ENCODE results near the gene LDLRAD4. TPM values are rescaled to one million over a fixed set of nuclear protein-coding genes. Genes with fewer than 3 reads are reported as not detected.
A peak's percentile ranks its signal among the peaks of the same experiment; 100 is the strongest.

LDLRAD4 gene
- total and polyA plus RNA-seq, 5 donors from 2014 or later = 42.4 to 207 (median 49.8) TPM

DNA sequence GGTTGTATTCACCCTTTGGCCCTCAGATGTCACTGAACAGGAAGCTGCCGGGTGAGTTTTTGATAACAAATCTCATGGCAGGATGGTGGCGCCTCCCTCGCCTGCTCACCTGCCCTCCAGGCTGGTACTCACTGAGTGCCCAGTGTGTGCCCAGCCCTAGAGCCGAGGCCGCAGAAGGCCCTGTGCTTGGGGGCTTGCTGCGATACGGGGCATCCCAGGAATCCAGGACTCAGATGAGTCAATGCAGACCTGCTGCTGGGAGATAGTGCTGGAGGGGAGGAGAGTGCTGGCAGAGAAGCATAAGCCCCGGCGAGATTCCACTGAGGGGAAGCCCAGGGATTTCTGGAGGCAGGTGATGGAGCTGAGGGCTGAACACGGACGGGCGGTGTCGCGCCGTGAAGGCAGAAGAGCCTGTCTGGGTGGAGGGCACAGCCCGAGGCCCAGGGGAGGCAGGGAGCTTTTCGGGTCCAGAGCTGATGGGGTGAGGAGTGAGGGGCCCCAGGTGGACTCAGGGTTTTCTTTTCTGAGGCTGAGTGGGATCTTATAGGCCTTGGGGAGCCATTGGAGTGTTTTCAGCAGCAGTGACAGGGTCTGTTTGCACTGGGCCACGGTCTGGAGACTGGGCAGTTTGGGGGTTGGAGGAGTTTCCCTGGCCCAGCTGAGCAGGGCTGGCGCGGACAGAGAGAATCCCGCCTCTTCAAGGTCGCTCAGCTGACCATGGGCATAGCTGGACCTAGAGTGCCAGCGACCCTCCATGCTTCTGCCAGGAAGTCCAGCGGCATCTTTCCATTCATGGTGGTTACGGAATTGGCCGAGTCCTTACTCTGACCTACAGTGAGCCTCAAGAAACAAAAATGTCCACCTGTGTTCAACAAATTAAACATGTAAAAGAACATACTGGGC is 35.5 kb downstream of the LDLRAD4 start:
- DNase-seq (no peak), ATAC-seq (ENCODE audit: low read depth in 2 of 2) (no peak)
- no peak overlapping the region for H3K27ac ChIP-seq (ENCODE audit: insufficient read depth, low read length, poor library complexity, severe bottlenecking)
- H3K4me1 Mint-ChIP-seq = peaks cover 0 to 8% (median 3%) of the 10 kb centered on the region in 4 donors
- H3K36me3 ChIP-seq (ENCODE audit: control insufficient read depth, insufficient read depth, low read length) = no peaks in the 10 kb centered on the region
- H3K36me3 Mint-ChIP-seq = peaks cover 10% of the 10 kb centered on the region
- H3K4me3 ChIP-seq (ENCODE audit: low read depth, low read length) = no peak overlapping the region
- no peaks in the 10 kb centered on the region for H3K27me3 Mint-ChIP-seq
- H3K27me3 ChIP-seq (ENCODE audit: control insufficient read depth, insufficient read depth, low read length) = no peaks in the 10 kb centered on the region
- peak overlapping the region in 1 of 3 donors; percentile 33 for H3K27ac Mint-ChIP-seq
- H3K9me3 ChIP-seq (ENCODE audit: control insufficient read depth in 2 of 2, low read length in 2 of 2) = no peaks in the 10 kb centered on the region
- H3K9me3 Mint-ChIP-seq = peaks cover 0 to 4% (median 0%) of the 10 kb centered on the region in 7 donors
- H3K4me1 ChIP-seq (ENCODE audit: control insufficient read depth, insufficient read depth, low read length, poor library complexity, severe bottlenecking) = no peaks in the 10 kb centered on the region
- no peak overlapping the region for H3K4me3 Mint-ChIP-seq

DNA sequence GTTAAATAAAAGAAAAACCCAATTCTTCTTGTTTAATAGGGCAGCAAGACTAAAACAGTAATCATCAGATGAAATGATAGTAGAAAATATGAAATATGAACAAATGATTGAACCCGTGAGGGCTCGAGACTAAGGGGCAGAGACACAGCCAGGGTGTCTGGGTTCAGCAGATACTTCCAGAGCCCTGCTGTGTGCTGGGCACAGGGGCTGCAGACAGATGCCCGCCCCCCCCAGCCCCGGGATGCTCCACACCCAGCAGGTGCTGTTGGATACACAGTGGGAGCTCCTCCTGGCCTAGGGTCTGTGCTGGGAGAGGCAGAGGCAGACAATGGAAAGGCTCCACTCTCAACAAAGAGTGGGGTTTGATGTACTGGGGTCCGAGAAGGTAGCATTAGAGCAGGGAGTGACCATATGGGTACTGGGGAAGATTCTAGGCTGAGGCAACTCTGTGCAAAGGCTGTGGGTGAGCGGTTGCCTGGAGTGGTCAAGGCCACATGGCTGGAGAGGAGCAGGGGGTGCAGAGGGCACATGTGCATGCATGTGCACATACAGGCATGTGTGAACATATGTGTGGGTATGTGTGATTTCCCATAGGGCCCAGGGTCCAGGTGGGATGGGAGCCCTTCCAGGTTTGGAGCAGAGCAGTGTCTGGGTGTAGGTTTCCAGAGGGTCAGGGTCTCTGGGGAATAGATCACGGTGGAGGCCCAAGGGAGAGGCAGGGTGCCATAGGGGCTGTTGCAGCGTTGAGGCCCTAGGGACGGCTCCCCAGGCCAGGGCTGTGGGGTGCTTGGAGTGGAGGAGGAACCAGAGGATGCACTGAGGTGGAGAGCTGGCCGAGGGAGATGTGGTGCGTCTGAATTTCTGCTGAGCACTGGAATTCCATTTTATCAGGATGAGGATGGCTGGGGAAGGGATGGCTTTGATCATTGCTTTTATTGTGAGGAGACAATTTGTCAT is 36.7 kb downstream of the LDLRAD4 start:
- H3K27ac ChIP-seq (ENCODE audit: insufficient read depth, low read length, poor library complexity, severe bottlenecking) = no peak overlapping the region
- Mint-ChIP-seq H3K4me1 (peaks cover 3 to 18% (median 5%) of the 10 kb centered on the region in 4 donors), H3K27ac (peak overlapping the region in 1 of 3 donors; percentile 56), H3K9me3 (no peaks in the 10 kb centered on the region), H3K27me3 (no peaks in the 10 kb centered on the region), H3K4me3 (no peak overlapping the region), H3K36me3 (peaks cover 6% of the 10 kb centered on the region)
- ATAC-seq (ENCODE audit: low read depth in 2 of 2) (no peak), DNase-seq (no peak)
- no peaks in the 10 kb centered on the region for H3K36me3 ChIP-seq (ENCODE audit: control insufficient read depth, insufficient read depth, low read length)
- peaks cover 3% of the 10 kb centered on the region for H3K4me1 ChIP-seq (ENCODE audit: control insufficient read depth, insufficient read depth, low read length, poor library complexity, severe bottlenecking)
- H3K27me3 ChIP-seq (ENCODE audit: control insufficient read depth, insufficient read depth, low read length) = no peaks in the 10 kb centered on the region
- H3K4me3 ChIP-seq (ENCODE audit: low read depth, low read length) = no peak overlapping the region
- H3K9me3 ChIP-seq (ENCODE audit: control insufficient read depth in 2 of 2, low read length in 2 of 2) = no peaks in the 10 kb centered on the region

DNA sequence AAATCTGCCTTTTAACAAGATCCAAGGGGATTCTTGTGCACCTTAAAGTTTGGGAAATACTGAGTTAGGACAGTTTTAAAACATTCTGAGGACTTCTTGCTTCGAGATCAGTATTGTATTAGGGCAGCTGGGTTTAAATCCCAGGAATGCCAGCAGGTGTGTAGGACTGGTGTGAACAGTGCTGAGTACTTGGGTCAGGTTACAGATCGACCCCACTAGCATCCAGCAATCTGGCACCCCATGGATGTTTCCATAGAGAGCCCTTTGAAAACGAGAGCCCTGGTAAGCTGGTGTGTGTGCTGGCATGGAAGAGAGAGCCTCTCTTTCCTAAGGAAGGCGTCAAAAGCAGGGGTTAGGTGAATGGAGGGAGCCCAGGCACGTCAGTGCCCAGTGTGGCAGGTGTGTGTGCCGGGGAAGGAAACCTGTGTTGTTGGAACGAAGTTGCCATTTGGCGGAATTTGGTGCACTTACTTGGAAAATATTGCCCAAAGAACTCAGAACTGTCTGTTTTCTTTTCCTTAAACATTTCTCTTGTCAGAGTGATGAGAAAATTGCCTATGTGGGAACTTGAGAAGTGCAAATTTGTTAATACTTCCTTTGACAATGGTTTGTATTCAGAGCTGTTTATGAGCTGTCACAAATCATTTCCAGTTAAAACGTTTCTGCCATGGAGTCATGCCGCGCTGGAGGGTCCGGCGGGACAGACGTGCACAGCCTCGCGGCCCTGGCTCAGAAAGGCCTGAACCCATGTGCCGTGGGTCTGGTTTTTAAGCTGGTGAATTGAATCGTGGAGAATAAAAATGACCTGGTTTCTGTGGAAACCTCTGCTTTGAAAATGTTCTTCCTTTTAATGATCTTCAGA is 38.1 kb downstream of the LDLRAD4 start:
- peak overlapping the region in 1 of 3 donors; percentile 74 for H3K27ac Mint-ChIP-seq
- H3K27me3 Mint-ChIP-seq = no peaks in the 10 kb centered on the region
- H3K36me3 Mint-ChIP-seq = peaks cover 6% of the 10 kb centered on the region
- Histone ChIP-seq H3K27ac (ENCODE audit: insufficient read depth, low read length, poor library complexity, severe bottlenecking) (no peak overlapping the region), H3K4me1 (ENCODE audit: control insufficient read depth, insufficient read depth, low read length, poor library complexity, severe bottlenecking) (peaks cover 16% of the 10 kb centered on the region), H3K36me3 (ENCODE audit: control insufficient read depth, insufficient read depth, low read length) (no peaks in the 10 kb centered on the region), H3K27me3 (ENCODE audit: control insufficient read depth, insufficient read depth, low read length) (no peaks in the 10 kb centered on the region), H3K4me3 (ENCODE audit: low read depth, low read length) (no peak overlapping the region), H3K9me3 (ENCODE audit: control insufficient read depth in 2 of 2, low read length in 2 of 2) (no peaks in the 10 kb centered on the region)
- no peak for ATAC-seq (ENCODE audit: low read depth in 2 of 2)
- H3K4me3 Mint-ChIP-seq = no peak overlapping the region
- peaks cover 0 to 32% (median 18%) of the 10 kb centered on the region in 4 donors for H3K4me1 Mint-ChIP-seq
- no peak for DNase-seq
- no peaks in the 10 kb centered on the region for H3K9me3 Mint-ChIP-seq

DNA sequence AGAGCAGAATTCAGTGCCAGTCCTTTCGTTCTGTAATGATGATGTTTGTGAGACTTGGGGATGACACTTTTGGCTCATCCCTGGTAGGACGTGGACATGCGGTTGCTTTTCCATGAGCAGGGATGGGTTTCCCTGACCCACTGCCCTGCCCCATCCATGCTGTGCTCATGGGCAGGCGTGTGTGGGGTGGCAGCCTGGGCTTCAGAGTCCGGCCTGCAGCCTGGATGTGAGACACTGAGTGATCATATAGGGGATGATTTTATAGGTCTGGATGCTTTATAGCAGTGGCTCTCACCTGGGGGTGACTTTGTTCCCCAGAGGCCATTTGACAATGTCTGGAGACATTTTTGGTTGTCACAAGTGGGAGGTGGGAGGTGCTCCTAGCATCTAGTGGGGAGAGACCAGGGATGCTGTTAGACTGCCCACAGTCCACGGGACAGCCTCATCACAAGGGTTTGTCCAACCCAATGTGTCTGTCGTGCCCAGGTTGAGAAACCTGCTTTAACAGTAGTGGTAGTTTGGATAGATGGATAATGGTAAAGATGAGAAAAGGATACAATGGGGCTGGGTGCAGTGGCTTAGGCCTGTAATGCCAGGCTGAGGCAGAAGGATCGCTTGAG is 38.9 kb downstream of the LDLRAD4 start:
- H3K27me3 ChIP-seq (ENCODE audit: control insufficient read depth, insufficient read depth, low read length) = no peaks in the 10 kb centered on the region
- ATAC-seq (ENCODE audit: low read depth in 2 of 2) (no peak), DNase-seq (no peak)
- H3K36me3 ChIP-seq (ENCODE audit: control insufficient read depth, insufficient read depth, low read length) = no peaks in the 10 kb centered on the region
- H3K27ac Mint-ChIP-seq = peak overlapping the region in 1 of 3 donors; percentile 71
- no peak overlapping the region for H3K4me3 ChIP-seq (ENCODE audit: low read depth, low read length)
- H3K27ac ChIP-seq (ENCODE audit: insufficient read depth, low read length, poor library complexity, severe bottlenecking) = no peak overlapping the region
- H3K9me3 Mint-ChIP-seq = no peaks in the 10 kb centered on the region
- H3K4me1 ChIP-seq (ENCODE audit: control insufficient read depth, insufficient read depth, low read length, poor library complexity, severe bottlenecking) = peaks cover 20% of the 10 kb centered on the region
- H3K27me3 Mint-ChIP-seq = no peaks in the 10 kb centered on the region
- H3K4me3 Mint-ChIP-seq = no peak overlapping the region
- H3K36me3 Mint-ChIP-seq = peaks cover 6% of the 10 kb centered on the region
- peaks cover 0 to 35% (median 20%) of the 10 kb centered on the region in 4 donors for H3K4me1 Mint-ChIP-seq
- no peaks in the 10 kb centered on the region for H3K9me3 ChIP-seq (ENCODE audit: control insufficient read depth in 2 of 2, low read length in 2 of 2)

DNA sequence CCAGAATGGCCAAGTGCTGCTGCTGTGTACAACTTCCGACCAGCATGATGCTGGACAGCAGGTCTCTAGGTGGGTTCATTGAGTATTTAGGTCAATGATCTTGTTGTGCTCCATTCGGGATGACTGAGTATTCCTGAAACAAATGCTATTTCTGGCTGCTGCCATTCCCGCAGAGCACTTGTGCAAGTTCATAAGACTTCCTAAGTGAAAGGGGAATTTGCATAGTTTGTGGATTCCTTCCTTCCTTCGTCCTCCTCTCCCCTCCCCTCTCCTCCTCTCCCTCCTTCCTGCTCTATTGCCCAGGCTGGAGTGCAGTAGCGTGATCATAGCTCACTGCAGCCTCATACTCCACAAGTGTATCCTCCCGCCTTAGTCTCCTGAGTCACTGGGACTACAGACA is 40.4 kb downstream of the LDLRAD4 start:
- no peak overlapping the region for H3K27ac ChIP-seq (ENCODE audit: insufficient read depth, low read length, poor library complexity, severe bottlenecking)
- H3K4me3 ChIP-seq (ENCODE audit: low read depth, low read length) = no peak overlapping the region
- no peaks in the 10 kb centered on the region for H3K27me3 ChIP-seq (ENCODE audit: control insufficient read depth, insufficient read depth, low read length)
- no peaks in the 10 kb centered on the region for H3K9me3 Mint-ChIP-seq
- no peaks in the 10 kb centered on the region for H3K27me3 Mint-ChIP-seq
- no peak for DNase-seq
- ATAC-seq (ENCODE audit: low read depth in 2 of 2) = no peak
- H3K36me3 ChIP-seq (ENCODE audit: control insufficient read depth, insufficient read depth, low read length) = no peaks in the 10 kb centered on the region
- peak overlapping the region in 1 of 3 donors; percentile 76 for H3K27ac Mint-ChIP-seq
- H3K4me3 Mint-ChIP-seq = no peak overlapping the region
- H3K4me1 Mint-ChIP-seq = peaks cover 0 to 33% (median 20%) of the 10 kb centered on the region in 4 donors
- H3K4me1 ChIP-seq (ENCODE audit: control insufficient read depth, insufficient read depth, low read length, poor library complexity, severe bottlenecking) = peaks cover 20% of the 10 kb centered on the region
- H3K36me3 Mint-ChIP-seq = peaks cover 6% of the 10 kb centered on the region
- H3K9me3 ChIP-seq (ENCODE audit: control insufficient read depth in 2 of 2, low read length in 2 of 2) = no peaks in the 10 kb centered on the region

DNA sequence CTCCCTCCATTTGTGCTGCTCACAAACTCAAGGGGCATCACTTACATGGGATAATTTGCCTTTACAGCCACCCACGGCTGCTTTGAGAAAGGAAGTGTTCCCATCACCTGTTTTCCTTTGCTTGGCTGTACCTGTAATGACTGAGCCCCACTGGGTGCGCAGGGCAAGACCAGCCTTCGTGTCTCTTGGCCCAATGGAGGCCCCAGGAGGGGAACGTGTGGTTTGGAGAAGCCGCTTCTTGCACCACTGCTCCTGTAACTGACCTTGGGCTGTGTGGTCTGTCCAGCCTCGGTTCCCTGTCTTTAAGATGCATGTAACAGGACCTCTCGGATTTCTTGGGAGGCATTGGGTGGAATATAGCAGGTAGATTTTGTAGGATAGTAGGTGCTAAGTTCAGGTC is 41.1 kb downstream of the LDLRAD4 start:
- H3K4me3 Mint-ChIP-seq = no peak overlapping the region
- peaks cover 6% of the 10 kb centered on the region for H3K36me3 Mint-ChIP-seq
- ATAC-seq (ENCODE audit: low read depth in 2 of 2) (no peak), DNase-seq (no peak)
- H3K36me3 ChIP-seq (ENCODE audit: control insufficient read depth, insufficient read depth, low read length) = no peaks in the 10 kb centered on the region
- H3K4me1 ChIP-seq (ENCODE audit: control insufficient read depth, insufficient read depth, low read length, poor library complexity, severe bottlenecking) = peaks cover 20% of the 10 kb centered on the region
- no peak overlapping the region for H3K27ac ChIP-seq (ENCODE audit: insufficient read depth, low read length, poor library complexity, severe bottlenecking)
- no peaks in the 10 kb centered on the region for H3K27me3 Mint-ChIP-seq
- H3K9me3 ChIP-seq (ENCODE audit: control insufficient read depth in 2 of 2, low read length in 2 of 2) = no peaks in the 10 kb centered on the region
- no peak overlapping the region for H3K4me3 ChIP-seq (ENCODE audit: low read depth, low read length)
- H3K4me1 Mint-ChIP-seq = peaks cover 0 to 35% (median 21%) of the 10 kb centered on the region in 4 donors
- no peaks in the 10 kb centered on the region for H3K9me3 Mint-ChIP-seq
- no peaks in the 10 kb centered on the region for H3K27me3 ChIP-seq (ENCODE audit: control insufficient read depth, insufficient read depth, low read length)
- peak overlapping the region in 1 of 3 donors; percentile 55 for H3K27ac Mint-ChIP-seq
